PC-3 (cell line): ENCODE measurements around the gene ADARB2.

Source experiments
- CTCF ChIP-seq: fragments of 300-600 bp; sonication (generic); conservative IDR thresholded peaks from 2 replicates; pipeline ENCODE4 v1.5.1; 2017; ENCODE audit warnings: antibody characterized with exemption, low read depth, mild to moderate bottlenecking, low read length
- EZH2 ChIP-seq: fragments of 300-600 bp; sonication (generic); IDR thresholded peaks from one replicate; pipeline ENCODE4 v1.6.1; 2017; ENCODE audit warnings: antibody characterized with exemption, mild to moderate bottlenecking, low read length; ENCODE audit not compliant: unreplicated experiment

- no peak for TF ChIP-seq CTCF
- TF ChIP-seq EZH2: no peak
These were observed 9.5 kb upstream of the ADARB2 start for GRCh38 chr10:1746796-1747195.
